Fibroblast of the aortic adventitia (primary cell): ENCODE results near the gene GALP. TPM values are rescaled to one million over a fixed set of nuclear protein-coding genes. Genes with fewer than 3 reads are reported as not detected.
"Not testable (repeated sequence)": the region's sequence is repeated elsewhere in the genome, so short reads cannot be mapped to it uniquely, and the experiment has no call there.

ENCODE experiments used
- DNase-seq: peaks from one replicate; pipeline ENCODE4 v3.0.0-alpha.2; 2010; ENCODE audit warnings: low read depth
- H3K4me3 ChIP-seq: 2 replicates; pipeline ENCODE4 v1.5.1; 2011; ENCODE audit warnings: low read depth, mild to moderate bottlenecking, control low read depth, low read length, moderate library complexity
- CTCF ChIP-seq: IDR thresholded peaks from 2 replicates; pipeline ENCODE4 v1.5.1; 2011; ENCODE audit warnings: mild to moderate bottlenecking, low read length, control low read depth, inconsistent platforms; ENCODE audit not compliant: insufficient read depth
- total RNA-seq: library from RNA; depleted of rRNA; stranded (reverse); fragments of >200 nt; gene quantifications from 2 replicates; pipeline ENCODE4 v1.2.3, GENCODE V29; 2012; ENCODE audit warnings: low replicate concordance

GALP gene
- total RNA-seq, 1 donor = not detected

- TF ChIP-seq CTCF = no peak
- no peak for DNase-seq
- H3K4me3 ChIP-seq = no peak overlapping the region
Observed at GRCh38 chr19:56162258-56162657, 13.6 kb upstream of the GALP start.

DNA sequence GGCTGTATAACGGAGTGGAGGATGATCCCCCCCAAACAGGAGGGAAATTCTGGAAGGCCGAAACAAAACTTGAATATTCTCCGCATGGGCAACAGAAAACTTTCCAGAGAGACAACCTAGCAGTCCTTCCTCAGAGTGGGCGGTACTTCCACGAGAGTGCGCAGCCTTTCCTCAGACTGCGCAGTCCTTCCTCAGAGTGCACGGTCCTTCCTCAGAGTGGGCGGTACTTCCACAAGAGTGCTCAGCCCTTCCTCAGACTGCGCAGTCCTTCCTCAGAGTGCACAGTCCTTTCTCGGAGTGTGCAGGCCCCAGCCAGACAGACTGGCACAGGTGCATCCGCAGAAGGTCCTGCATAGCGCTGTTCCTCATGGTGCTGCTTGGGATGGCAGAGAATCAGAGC is 12.7 kb upstream of the GALP start:
- H3K4me3 ChIP-seq = no peak overlapping the region
- no peak for DNase-seq
- TF ChIP-seq CTCF = no peak

DNA sequence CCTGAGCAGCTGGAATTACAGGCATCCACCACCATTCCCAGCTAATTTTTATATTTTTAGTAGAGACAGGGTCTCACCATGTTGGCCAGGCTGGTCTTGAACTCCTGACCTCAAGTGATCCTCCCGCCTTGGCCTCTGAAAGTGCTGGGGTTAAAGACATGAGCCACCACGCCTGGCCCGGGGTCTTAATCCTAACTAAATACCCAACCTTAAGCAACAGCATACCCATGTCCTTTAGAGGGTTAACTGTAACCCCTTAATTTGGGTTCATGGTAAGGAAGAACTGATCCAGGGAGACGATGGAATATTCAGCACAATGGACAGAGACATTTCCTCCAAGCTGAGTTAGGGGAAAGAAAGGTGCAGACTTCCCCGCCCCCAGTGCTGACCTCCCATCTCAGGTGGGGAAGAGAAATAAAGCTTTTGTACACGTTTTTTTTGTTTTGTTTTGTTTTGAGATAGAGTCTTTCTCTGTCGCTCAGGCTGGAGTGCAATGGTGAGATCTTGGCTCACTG is 8.7 kb upstream of the GALP start:
- H3K4me3 ChIP-seq = no peak overlapping the region
- DNase-seq = peak; percentile 8
- TF ChIP-seq CTCF = no peak

- TF ChIP-seq CTCF = no peak
- no peak overlapping the region for H3K4me3 ChIP-seq
- no peak for DNase-seq
Observed at GRCh38 chr19:56170261-56170660, 5.5 kb upstream of the GALP start.

- DNase-seq = no peak
- TF ChIP-seq CTCF = no peak
- no peak overlapping the region for H3K4me3 ChIP-seq
Observed at GRCh38 chr19:56174086-56174485, 1.7 kb upstream of the GALP start.

GRCh38 chr19:56174550-56174949 is 1.3 kb upstream of the GALP start:
- TF ChIP-seq CTCF = no peak
- H3K4me3 ChIP-seq = no peak overlapping the region
- no peak for DNase-seq

- not testable (repeated sequence) for H3K4me3 ChIP-seq, DNase-seq
Observed at GRCh38 chr19:56176310-56176709, 502 bp downstream of the GALP start.

DNA sequence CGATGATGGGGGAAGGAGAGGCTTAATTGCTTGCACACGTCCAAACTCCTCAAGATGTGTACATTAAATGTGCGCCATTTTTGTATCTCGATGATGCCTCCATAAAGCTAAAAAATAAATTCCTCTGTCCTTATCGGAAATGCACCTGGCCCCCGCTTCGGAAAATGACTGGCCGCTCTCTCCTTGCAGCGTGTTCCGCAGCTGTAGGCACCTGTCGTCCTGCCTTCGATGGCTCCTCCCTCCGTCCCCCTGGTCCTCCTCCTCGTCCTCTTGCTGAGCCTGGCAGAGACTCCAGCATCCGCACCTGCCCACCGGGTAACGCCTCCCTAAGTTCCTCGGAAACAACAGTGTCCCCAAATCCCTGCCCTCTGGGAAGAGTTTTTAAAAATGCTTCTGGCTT is 1.1 kb downstream of the GALP start:
- no peak for TF ChIP-seq CTCF
- no peak for DNase-seq
- no peak overlapping the region for H3K4me3 ChIP-seq
